K562 (cell line): Measurements from ENCODE around the gene HLTF. TPM values are rescaled to one million over a fixed set of nuclear protein-coding genes. Genes with fewer than 3 reads are reported as not detected.

ENCODE experiments used
- CBX5 ChIP-seq: IDR thresholded peaks from 2 replicates; pipeline ENCODE4 v1.6.1; 2014; ENCODE audit warnings: low read depth, borderline replicate concordance
- CEBPG ChIP-seq, 3 experiments: fragments of 200-800 bp in 1 of 3; sonication (Bioruptor generic) in 1 of 3; sonication (generic) in 1 of 3; formaldehyde crosslinking in 1 of 3; IDR thresholded peaks in 2 of 3; conservative IDR thresholded peaks in 1 of 3; 2 replicates each; pipeline versions ENCODE4 v1.6.1 to v1.8.0; 2016 to 2022; ENCODE audit warnings: missing compliant biosample characterization in 2 of 3, missing genetic modification characterization in 2 of 3, mild to moderate bottlenecking in 1 of 3, missing genetic modification reagents in 1 of 3
- CTCF ChIP-seq, 3 experiments: IDR thresholded peaks in 2 of 3; conservative IDR thresholded peaks in 1 of 3; 2 replicates each; pipeline ENCODE4 v1.5.1; 2011 to 2012; ENCODE audit warnings: low read length in 3 of 3, mild to moderate bottlenecking in 3 of 3, control low read depth in 2 of 3, improper control_type of control experiment in 1 of 3, inconsistent platforms in 1 of 3, low read depth in 1 of 3, mixed read lengths in 1 of 3, moderate library complexity in 1 of 3; ENCODE audit not compliant: insufficient read depth in 2 of 3
- CUX1 ChIP-seq: fragments of 200-800 bp; sonication (Bioruptor generic); IDR thresholded peaks from 2 replicates; pipeline ENCODE4 v1.6.1; 2016; ENCODE audit warnings: missing genetic modification characterization, missing compliant biosample characterization
- HIVEP1 ChIP-seq: fragments of 250-450 bp; sonication (Bioruptor Pico); IDR thresholded peaks from 2 replicates; pipeline ENCODE4 v1.4.0; 2020; ENCODE audit warnings: mild to moderate bottlenecking
- KAT2B ChIP-seq: IDR thresholded peaks from one replicate; pipeline ENCODE4 v1.6.1; 2012; ENCODE audit warnings: low read depth, mild to moderate bottlenecking, control low read depth, inconsistent platforms, low read length, moderate library complexity
- LARP7 ChIP-seq: fragments of 450-650 bp; IDR thresholded peaks from 2 replicates; pipeline ENCODE4 v1.6.1; 2016
- MEF2D ChIP-seq: conservative IDR thresholded peaks from 2 replicates; pipeline ENCODE4 v1.6.1; 2016; ENCODE audit warnings: low read depth, missing genetic modification characterization, missing compliant biosample characterization
- MITF ChIP-seq: IDR thresholded peaks from 2 replicates; pipeline ENCODE4 v1.6.1; 2014; ENCODE audit warnings: antibody characterized with exemption
- PCBP2 ChIP-seq: fragments of 200-400 bp; formaldehyde crosslinking; IDR thresholded peaks from 2 replicates; pipeline ENCODE4 v1.6.1; 2018; ENCODE audit warnings: low read length, low read depth, mild to moderate bottlenecking, moderate library complexity; ENCODE audit not compliant: poor library complexity, severe bottlenecking
- RBM34 ChIP-seq: fragments of 200-400 bp; formaldehyde crosslinking; IDR thresholded peaks from 2 replicates; pipeline ENCODE4 v1.6.1; 2018; ENCODE audit warnings: low read length, borderline replicate concordance; ENCODE audit not compliant: insufficient read depth
- SLC30A9 ChIP-seq: fragments of 250-450 bp; sonication (Bioruptor Pico); IDR thresholded peaks from 2 replicates; pipeline ENCODE4 v1.8.0; 2022; ENCODE audit warnings: mild to moderate bottlenecking, moderate library complexity
- SRF ChIP-seq, 2 experiments: fragments of 250-450, 450-650 bp in 1 of 2; sonication (Bioruptor Pico) in 1 of 2; sonication (generic) in 1 of 2; formaldehyde crosslinking; IDR thresholded peaks; 2 replicates each; pipeline versions ENCODE4 v1.5.0 to v1.5.1; 2020 to 2022; ENCODE audit warnings: mild to moderate bottlenecking in 1 of 2, missing genetic modification reagents in 1 of 2
- XRCC3 ChIP-seq: fragments of 450-650 bp; IDR thresholded peaks from 2 replicates; pipeline ENCODE4 v1.6.1; 2017; ENCODE audit warnings: mild to moderate bottlenecking, moderate library complexity
- ZNF717 ChIP-seq: fragments of 250-450 bp; sonication (Bioruptor Pico); IDR thresholded peaks from 2 replicates; pipeline ENCODE4 v1.5.0; 2021
- polyA plus RNA-seq, 8 experiments: library from polyadenylated mRNA; depleted of rRNA in 4 of 8; stranded (reverse) in 5 of 8; unstranded in 3 of 8; fragments of >200 nt; fragmentation: Nextera tagmentation in 2 of 8; fragmentation: Illumina TruSeq in 1 of 8; extraction: Ambion mirVana in 2 of 8; extraction: Trizol in 1 of 8; gene quantifications; 2 replicates each; pipeline versions ENCODE4 v1.2.1 to v1.2.3, GENCODE V29; 2011 to 2014; ENCODE audit warnings: inconsistent platforms in 1 of 8, missing spikeins in 1 of 8
- total RNA-seq, 7 experiments: library from RNA; depleted of rRNA in 6 of 7; stranded (reverse); fragments of >200 nt in 6 of 7; fragmentation: Illumina TruSeq in 2 of 7; extraction: Trizol in 2 of 7; gene quantifications; 2 replicates each; pipeline versions ENCODE4 v1.2.1 to v1.2.3, GENCODE V29; 2011 to 2021; ENCODE audit warnings: low replicate concordance in 1 of 7
- TF ChIP-seq, protein P1 (sequence below), 2 experiments: fragments of 450-650 bp in 1 of 2; sonication (generic) in 1 of 2; formaldehyde crosslinking; conservative IDR thresholded peaks; 2 replicates each; pipeline versions ENCODE4 v1.4.0 to v1.8.1; 2020 to 2022; ENCODE audit warnings: mild to moderate bottlenecking in 1 of 2, missing genetic modification reagents in 1 of 2

Gene HLTF
- total and polyA plus RNA-seq, 9 of the 15 experiments (the other 6 are each of a cell fraction or from before 2014, with no cell fraction given): 35.1 to 82.4 (median 50.4) TPM

GRCh38 chr3:148991219-148992026, 94.9 kb downstream of the HLTF start, which contains the start of gene GYG1 (continued):
- TF ChIP-seq SRF (CRISPR knock-in tag; IDR thresholded peaks at IDR 0.05) (no peak), MEF2D (tag) (no peak), MITF (0 out of 2 replicates have a peak, but pooled peaks have one; percentile 28), CBX5 (no peak), SLC30A9 (CRISPR knock-in tag) (no peak), CUX1 (CRISPR knock-in tag) (no peak), KAT2B (no peak), ZNF717 (CRISPR knock-in tag) (no peak), CEBPG (CRISPR knock-in tag; IDR thresholded peaks at IDR 0.05) (no peak), CEBPG (tag; conservative IDR thresholded peaks at IDR 0.05 in 1 of 2, IDR thresholded peaks at IDR 0.05 in 1 of 2) (no peak), PCBP2 (no peak), XRCC3 (no peak), HIVEP1 (no peak), CTCF (IDR thresholded peaks at IDR 0.05 in 2 of 3, conservative IDR thresholded peaks at IDR 0.05 in 1 of 3; ENCODE audit: insufficient read depth in 2 of 3, low read depth in 1 of 3, low read length in 3 of 3) (peak; percentile 49 to 85 (median 65)), RBM34 (0 out of 2 replicates have a peak, but pooled peaks have one; percentile 14), LARP7 (no peak)
- TF ChIP-seq, protein P1, sequence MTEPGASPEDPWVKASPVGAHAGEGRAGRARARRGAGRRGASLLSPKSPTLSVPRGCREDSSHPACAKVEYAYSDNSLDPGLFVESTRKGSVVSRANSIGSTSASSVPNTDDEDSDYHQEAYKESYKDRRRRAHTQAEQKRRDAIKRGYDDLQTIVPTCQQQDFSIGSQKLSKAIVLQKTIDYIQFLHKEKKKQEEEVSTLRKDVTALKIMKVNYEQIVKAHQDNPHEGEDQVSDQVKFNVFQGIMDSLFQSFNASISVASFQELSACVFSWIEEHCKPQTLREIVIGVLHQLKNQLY (CRISPR knock-in tag; conservative IDR thresholded peaks at IDR 0.05): no peak
